GM12878 (cell line): Measurements from ENCODE around the gene CD82. TPM values are rescaled to one million over a fixed set of nuclear protein-coding genes. Genes with fewer than 3 reads are reported as not detected.

Experiments
- ATAC-seq: fragments of 200-7000 bp; cut with Tn5 transposase; 3 replicates; pipeline ENCODE4 v1.9.1; 2020; ENCODE audit warnings: mild to moderate bottlenecking, moderate library complexity
- BruUV-seq: library from RNA; stranded (reverse); fragments of 400-500 nt; replicated peaks from 2 replicates; lab custom pipeline; 2021; lab: Mats Ljungman, UMichigan
- CTCF ChIA-PET: fragments of 300-600 bp; sonication (Branson Sonifier 250); formaldehyde crosslinking; extraction: SDS; loops from one replicate; lab custom pipeline; 2021; ENCODE audit warnings: inconsistent platforms; lab: Yijun Ruan, JAX
- POLR2A ChIA-PET: fragments of 350-600 bp; formaldehyde crosslinking; extraction: SDS; loops from one replicate; lab custom pipeline; 2021; ENCODE audit warnings: inconsistent platforms; lab: Charles Lee
- RAD21 ChIA-PET: fragments of 300-600 bp; sonication (Branson Sonifier 250); formaldehyde crosslinking; loops from one replicate; lab custom pipeline; 2023; ENCODE audit warnings: antibody characterized with exemption; ENCODE audit not compliant: unreplicated experiment; lab: Charles Lee
- SMC1A ChIA-PET: fragments of 300-600 bp; sonication (Branson Sonifier 250); formaldehyde crosslinking; loops from one replicate; lab custom pipeline; 2023; ENCODE audit not compliant: unreplicated experiment, uncharacterized antibody; lab: Charles Lee
- DNase-seq: peaks from one replicate; pipeline ENCODE4 v3.0.0-alpha.2; 2011; ENCODE audit warnings: low read depth, low spot score
- FAIRE-seq: peaks from 3 replicates; lab custom pipeline; 2011; peaks lifted over from hg19 to GRCh38; lab: Jason Lieb, UNC
- H2AFZ ChIP-seq: 2 replicates; pipeline ENCODE4 v1.6.0; 2011; ENCODE audit warnings: low read depth, low read length, control low read depth; ENCODE audit not compliant: control insufficient read depth
- H3K27ac ChIP-seq: 2 replicates; pipeline ENCODE4 v1.5.1; 2011; ENCODE audit warnings: control low read depth; ENCODE audit not compliant: control insufficient read depth, insufficient read depth
- H3K27me3 ChIP-seq, 2 experiments: replicated peaks in 1 of 2; 2 replicates each; pipeline versions ENCODE4 v1.6.0 to v1.6.1; 2011; ENCODE audit warnings: low read length in 1 of 2; ENCODE audit not compliant: control insufficient read depth in 2 of 2, insufficient read depth in 2 of 2
- H3K36me3 ChIP-seq, 2 experiments: 2 replicates each; pipeline ENCODE4 v1.5.1; 2011; ENCODE audit warnings: low read length in 1 of 2; ENCODE audit not compliant: control insufficient read depth in 2 of 2, insufficient read depth in 2 of 2
- H3K4me1 ChIP-seq: 2 replicates; pipeline ENCODE4 v1.6.1; 2011; ENCODE audit warnings: mild to moderate bottlenecking, low read length, moderate library complexity, mixed read lengths; ENCODE audit not compliant: control insufficient read depth, insufficient read depth
- H3K4me2 ChIP-seq: 2 replicates; pipeline ENCODE4 v1.6.0; 2011; ENCODE audit warnings: control low read depth; ENCODE audit not compliant: control insufficient read depth, insufficient read depth
- H3K4me3 ChIP-seq: fragments of 200-600 bp; sonication (generic); 2 replicates; pipeline ENCODE4 v1.5.1; 2016
- H3K79me2 ChIP-seq: 2 replicates; pipeline ENCODE4 v1.6.0; 2011; ENCODE audit warnings: low read length; ENCODE audit not compliant: control insufficient read depth, insufficient read depth
- H3K9ac ChIP-seq: 2 replicates; pipeline ENCODE4 v1.8.0; 2011; ENCODE audit warnings: low read length, control low read depth, mixed read lengths; ENCODE audit not compliant: control insufficient read depth, insufficient read depth
- H3K9me3 ChIP-seq: replicated peaks from 3 replicates; pipeline ENCODE4 v1.5.1; 2011; ENCODE audit warnings: mild to moderate bottlenecking, low read length; ENCODE audit not compliant: control insufficient read depth, insufficient read depth
- H4K20me1 ChIP-seq: 2 replicates; pipeline ENCODE4 v1.6.0; 2011; ENCODE audit not compliant: control insufficient read depth, insufficient read depth
- HDGF ChIP-seq: fragments of 450-650 bp; IDR thresholded peaks from 2 replicates; pipeline ENCODE4 v1.6.1; 2016; ENCODE audit warnings: antibody characterized with exemption
- RAD21 ChIP-seq: IDR thresholded peaks from 2 replicates; pipeline ENCODE4 v1.6.1; 2011; ENCODE audit warnings: mild to moderate bottlenecking, low read depth, low read length, moderate library complexity; ENCODE audit not compliant: insufficient read depth
- SMAD5 ChIP-seq: IDR thresholded peaks from 2 replicates; pipeline ENCODE4 v1.6.1; 2016; ENCODE audit warnings: antibody characterized with exemption, low read depth
- SMARCA5 ChIP-seq: fragments of 450-650 bp; IDR thresholded peaks from 2 replicates; pipeline ENCODE4 v1.6.1; 2017; ENCODE audit warnings: mild to moderate bottlenecking
- STAT1 ChIP-seq: fragments of 450-650 bp; conservative IDR thresholded peaks from 2 replicates; pipeline ENCODE4 v1.6.1; 2014; ENCODE audit warnings: antibody characterized with exemption, mild to moderate bottlenecking
- ZNF384 ChIP-seq: IDR thresholded peaks from 2 replicates; pipeline ENCODE4 v1.6.1; 2012; ENCODE audit warnings: low read depth, mild to moderate bottlenecking, low read length, improper control_type of control experiment, borderline replicate concordance
- whole genome bisulfite sequencing: methylation state at CpG from one replicate; pipeline ENCODE4 v1.1.6; 2016; ENCODE audit warnings: low lambda C conversion rate; ENCODE audit not compliant: insufficient replicate concordance, insufficient coverage; ENCODE audit errors: missing lambda C conversion rate; 5-methylcytosine and 5-hydroxymethylcytosine counted together
- in situ Hi-C: fragments of 300-500 bp; cut with MboI; formaldehyde crosslinking; loops from 9 replicates; pipeline ENCODE4 v1.14.3; 2018; ENCODE audit warnings: mixed read lengths
- intact Hi-C: fragments of 100-400 bp; cut with micrococcal nuclease; formaldehyde crosslinking; loops from one replicate; pipeline ENCODE4 v1.14.2; 2022; ENCODE audit not compliant: unreplicated experiment
- polyA plus RNA-seq, 11 experiments: library from polyadenylated mRNA; depleted of rRNA in 4 of 11; unstranded in 6 of 11; stranded (reverse) in 5 of 11; fragments of >200 nt; fragmentation: Nextera tagmentation in 4 of 11; fragmentation: Illumina TruSeq in 1 of 11; extraction: Ambion mirVana in 4 of 11; extraction: Trizol in 1 of 11; gene quantifications; 1 replicate in 1 of 11; 2 replicates in 10 of 11; pipeline versions ENCODE4 v1.2.1 to v1.2.3, GENCODE V29; 2011 to 2016; ENCODE audit warnings: inconsistent platforms in 2 of 11, missing spikeins in 2 of 11, low read depth in 1 of 11
- total RNA-seq, 4 experiments: library from RNA; depleted of rRNA in 3 of 4; stranded (reverse); fragments of >200 nt in 3 of 4; fragmentation: Illumina TruSeq in 1 of 4; extraction: Trizol in 1 of 4; gene quantifications; 2 replicates each; pipeline versions ENCODE4 v1.2.1 to v1.2.3, GENCODE V29; 2013 to 2021
- TF ChIP-seq, protein P1 (sequence below): fragments of 450-650 bp; formaldehyde crosslinking; IDR thresholded peaks from 2 replicates; pipeline ENCODE4 v1.4.0; 2022; ENCODE audit warnings: mild to moderate bottlenecking, moderate library complexity
- TF ChIP-seq, protein P2 (sequence below): fragments of 450-650 bp; IDR thresholded peaks from 2 replicates; pipeline ENCODE4 v1.6.1; 2018; ENCODE audit warnings: mild to moderate bottlenecking, low read depth, moderate library complexity; ENCODE audit not compliant: partially characterized antibody

CD82 gene
- total and polyA plus RNA-seq, 10 of the 15 experiments (the other 5 are each of a cell fraction or from before 2014, with no cell fraction given) = 5.2 to 180 (median 84.7) TPM

- RAD21 ChIA-PET = no interaction called here
- ATAC-seq = no peak
- intact Hi-C loops = loop anchor here (10.0 kb wide), 1 partner anchor 260 kb away; no protein-coding TSS in a partner anchor
- no peaks in the 10 kb centered on the region for H3K9me3 ChIP-seq
- no peaks in the 10 kb centered on the region for H3K36me3 ChIP-seq
- TF ChIP-seq STAT1 (no peak), SMARCA5 (no peak), HDGF (no peak), SMAD5 (no peak), ZNF384 (no peak), RAD21 (no peak)
- TF ChIP-seq, protein P1, sequence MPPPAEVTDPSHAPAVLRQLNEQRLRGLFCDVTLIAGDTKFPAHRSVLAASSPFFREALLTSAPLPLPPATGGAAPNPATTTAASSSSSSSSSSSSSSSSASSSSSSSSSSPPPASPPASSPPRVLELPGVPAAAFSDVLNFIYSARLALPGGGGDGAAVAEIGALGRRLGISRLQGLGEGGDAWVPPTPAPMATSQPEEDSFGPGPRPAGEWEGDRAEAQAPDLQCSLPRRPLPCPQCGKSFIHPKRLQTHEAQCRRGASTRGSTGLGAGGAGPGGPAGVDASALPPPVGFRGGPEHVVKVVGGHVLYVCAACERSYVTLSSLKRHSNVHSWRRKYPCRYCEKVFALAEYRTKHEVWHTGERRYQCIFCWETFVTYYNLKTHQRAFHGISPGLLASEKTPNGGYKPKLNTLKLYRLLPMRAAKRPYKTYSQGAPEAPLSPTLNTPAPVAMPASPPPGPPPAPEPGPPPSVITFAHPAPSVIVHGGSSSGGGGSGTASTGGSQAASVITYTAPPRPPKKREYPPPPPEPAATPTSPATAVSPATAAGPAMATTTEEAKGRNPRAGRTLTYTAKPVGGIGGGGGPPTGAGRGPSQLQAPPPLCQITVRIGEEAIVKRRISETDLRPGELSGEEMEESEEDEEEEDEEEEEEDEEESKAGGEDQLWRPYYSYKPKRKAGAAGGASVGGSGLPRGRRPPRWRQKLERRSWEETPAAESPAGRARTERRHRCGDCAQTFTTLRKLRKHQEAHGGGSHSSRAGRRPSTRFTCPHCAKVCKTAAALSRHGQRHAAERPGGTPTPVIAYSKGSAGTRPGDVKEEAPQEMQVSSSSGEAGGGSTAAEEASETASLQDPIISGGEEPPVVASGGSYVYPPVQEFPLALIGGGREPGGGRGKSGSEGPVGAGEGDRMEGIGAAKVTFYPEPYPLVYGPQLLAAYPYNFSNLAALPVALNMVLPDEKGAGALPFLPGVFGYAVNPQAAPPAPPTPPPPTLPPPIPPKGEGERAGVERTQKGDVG = no peak
- TF ChIP-seq, protein P2, sequence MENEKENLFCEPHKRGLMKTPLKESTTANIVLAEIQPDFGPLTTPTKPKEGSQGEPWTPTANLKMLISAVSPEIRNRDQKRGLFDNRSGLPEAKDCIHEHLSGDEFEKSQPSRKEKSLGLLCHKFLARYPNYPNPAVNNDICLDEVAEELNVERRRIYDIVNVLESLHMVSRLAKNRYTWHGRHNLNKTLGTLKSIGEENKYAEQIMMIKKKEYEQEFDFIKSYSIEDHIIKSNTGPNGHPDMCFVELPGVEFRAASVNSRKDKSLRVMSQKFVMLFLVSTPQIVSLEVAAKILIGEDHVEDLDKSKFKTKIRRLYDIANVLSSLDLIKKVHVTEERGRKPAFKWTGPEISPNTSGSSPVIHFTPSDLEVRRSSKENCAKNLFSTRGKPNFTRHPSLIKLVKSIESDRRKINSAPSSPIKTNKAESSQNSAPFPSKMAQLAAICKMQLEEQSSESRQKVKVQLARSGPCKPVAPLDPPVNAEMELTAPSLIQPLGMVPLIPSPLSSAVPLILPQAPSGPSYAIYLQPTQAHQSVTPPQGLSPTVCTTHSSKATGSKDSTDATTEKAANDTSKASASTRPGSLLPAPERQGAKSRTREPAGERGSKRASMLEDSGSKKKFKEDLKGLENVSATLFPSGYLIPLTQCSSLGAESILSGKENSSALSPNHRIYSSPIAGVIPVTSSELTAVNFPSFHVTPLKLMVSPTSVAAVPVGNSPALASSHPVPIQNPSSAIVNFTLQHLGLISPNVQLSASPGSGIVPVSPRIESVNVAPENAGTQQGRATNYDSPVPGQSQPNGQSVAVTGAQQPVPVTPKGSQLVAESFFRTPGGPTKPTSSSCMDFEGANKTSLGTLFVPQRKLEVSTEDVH = no peak
- no peak overlapping the region for H3K4me3 ChIP-seq
- 56% methylated on average over 10 of the region's 10 CpGs for WGBS
- H3K4me1 ChIP-seq = no peaks in the 10 kb centered on the region; the same call in 1 of the 2 replicates
- FAIRE-seq = no peak
- no peaks in the 10 kb centered on the region for H4K20me1 ChIP-seq
- POLR2A ChIA-PET = no interaction called here
- H3K4me2 ChIP-seq = no peak overlapping the region
- in situ Hi-C loops = no loop called here
- SMC1A ChIA-PET = no interaction called here
- H3K9ac ChIP-seq = no peak overlapping the region
- H2AFZ ChIP-seq = no peak overlapping the region
- no peak overlapping the region for H3K27ac ChIP-seq
- H3K79me2 ChIP-seq = no peaks in the 10 kb centered on the region
- no peaks in the 10 kb centered on the region; a peak in 2 of 4 replicates for H3K27me3 ChIP-seq
- DNase-seq = no peak
- CTCF ChIA-PET = interaction anchor here (1.1 kb wide), 1 partner anchor 121 kb away, joined by 4 read pairs; no protein-coding TSS in a partner anchor
- BruUV-seq = no TSS peak
Observed at GRCh38 chr11:44654596-44654995, 89.1 kb downstream of the CD82 start.
